DMS 273 (cell line): ENCODE results near the gene SDHB.

Source experiments
- DNase-seq: peaks from one replicate; lab custom pipeline; 2025; ENCODE audit not compliant: unreplicated experiment; lab: John Stamatoyannopoulos, UW

Gene SDHB

GRCh38 chr1:16989676-16990391 lies 64.0 kb downstream of the SDHB start:
- no peak for DNase-seq

GRCh38 chr1:16988210-16988609 lies 65.6 kb downstream of the SDHB start:
- no peak for DNase-seq

GRCh38 chr1:16986962-16987361 lies 66.9 kb downstream of the SDHB start:
- peak; percentile 38 for DNase-seq

GRCh38 chr1:16986560-16986959 lies 67.3 kb downstream of the SDHB start:
- DNase-seq, result no peak

GRCh38 chr1:16986113-16986512 lies 67.7 kb downstream of the SDHB start:
- no peak for DNase-seq

- peak; percentile 84 for DNase-seq
Measured at GRCh38 chr1:16984717-16985116, 69.1 kb downstream of the SDHB start.

GRCh38 chr1:16983649-16984048 lies 70.2 kb downstream of the SDHB start:
- no peak for DNase-seq

GRCh38 chr1:16982902-16983301 lies 70.9 kb downstream of the SDHB start:
- DNase-seq, result no peak

GRCh38 chr1:16981269-16981849 lies 72.5 kb downstream of the SDHB start:
- DNase-seq, result no peak

GRCh38 chr1:16980473-16981268 lies 73.2 kb downstream of the SDHB start, which contains the start of gene MFAP2:
TSS of gene MFAP2 (minus strand) at chr1:16980620. CDS start at chr1:16978273, 2,347 bp downstream.
- DNase-seq, result peak; percentile 23

- peak; percentile 25 for DNase-seq
Measured at GRCh38 chr1:16979475-16980327, 74.1 kb downstream of the SDHB start.

GRCh38 chr1:16978567-16979474 lies 75.0 kb downstream of the SDHB start:
- no peak for DNase-seq

- DNase-seq, result no peak
Measured at GRCh38 chr1:16978139-16978538, 75.7 kb downstream of the SDHB start.

- no peak for DNase-seq
Measured at GRCh38 chr1:16977377-16977776, 76.5 kb downstream of the SDHB start.

GRCh38 chr1:16976966-16977365 lies 76.9 kb downstream of the SDHB start:
- no peak for DNase-seq

- DNase-seq, result no peak
Measured at GRCh38 chr1:16975838-16976237, 78.0 kb downstream of the SDHB start.

GRCh38 chr1:16975211-16975610 lies 78.6 kb downstream of the SDHB start:
- DNase-seq, result no peak

GRCh38 chr1:16973215-16973614 lies 80.6 kb downstream of the SDHB start:
- DNase-seq, result no peak

- DNase-seq, result no peak
Measured at GRCh38 chr1:16972189-16972895, 81.5 kb downstream of the SDHB start.
